H1 (cell line): ENCODE data around the gene MYOG. TPM values are rescaled to one million over a fixed set of nuclear protein-coding genes. Genes with fewer than 3 reads are reported as not detected.

Experiments
- CTCF ChIA-PET: fragments of 300-600 bp; sonication (Branson Sonifier 250); formaldehyde crosslinking; loops from one replicate; lab custom pipeline; 2021; ENCODE audit not compliant: partially characterized antibody; lab: Charles Lee
- POLR2A ChIA-PET: fragments of 300-600 bp; sonication (Branson Sonifier 250); formaldehyde crosslinking; loops from one replicate; lab custom pipeline; 2021; ENCODE audit warnings: inconsistent platforms; ENCODE audit not compliant: partially characterized antibody; lab: Charles Lee
- DNase-seq, 2 experiments: peaks; one replicate each; pipeline versions ENCODE4 v3.0.0 to v3.0.0-alpha.2; 2010 to 2022; ENCODE audit warnings: low spot score in 2 of 2, low read depth in 1 of 2, mixed read lengths in 1 of 2
- FAIRE-seq: peaks from 2 replicates; lab custom pipeline; 2011; peaks lifted over from hg19 to GRCh38; lab: Jason Lieb, UNC
- H2AFZ ChIP-seq: 2 replicates; pipeline ENCODE4 v1.8.1; 2012; ENCODE audit warnings: low read length, inconsistent platforms
- H2AK5ac ChIP-seq: 2 replicates; pipeline ENCODE4 v1.6.1; 2013; ENCODE audit warnings: low read depth, low read length
- H2BK120ac ChIP-seq: replicated peaks from 2 replicates; pipeline ENCODE3; 2013; ENCODE audit warnings: low read depth, low read length, inconsistent platforms
- H2BK12ac ChIP-seq: 2 replicates; pipeline ENCODE4 v1.6.1; 2013; ENCODE audit warnings: low read depth, low read length
- H2BK15ac ChIP-seq: 2 replicates; pipeline ENCODE4 v1.6.1; 2013; ENCODE audit warnings: low read length
- H2BK20ac ChIP-seq: 2 replicates; pipeline ENCODE4 v1.6.1; 2013; ENCODE audit warnings: low read length
- H2BK5ac ChIP-seq: 2 replicates; pipeline ENCODE4 v1.6.1; 2013; ENCODE audit warnings: low read depth, low read length
- H3K14ac ChIP-seq: 2 replicates; pipeline ENCODE4 v1.6.1; 2013; ENCODE audit warnings: inconsistent platforms; ENCODE audit not compliant: insufficient read length
- H3K18ac ChIP-seq: 2 replicates; pipeline ENCODE4 v1.6.1; 2013; ENCODE audit warnings: low read length; ENCODE audit errors: extremely low read depth
- H3K23ac ChIP-seq: 2 replicates; pipeline ENCODE4 v1.6.1; 2013; ENCODE audit warnings: inconsistent platforms; ENCODE audit not compliant: insufficient read length
- H3K23me2 ChIP-seq: 2 replicates; pipeline ENCODE4 v1.6.1; 2013; ENCODE audit warnings: low read depth, low read length
- H3K27ac ChIP-seq: 2 replicates; pipeline ENCODE4 v1.6.1; 2011; ENCODE audit warnings: low read depth, low read length, inconsistent platforms
- H3K27me3 ChIP-seq, 4 experiments: replicated peaks in 1 of 4; 1 replicate in 1 of 4; 2 replicates in 3 of 4; pipeline versions ENCODE4 v1.6.1 to v1.8.1; 2011 to 2013; ENCODE audit warnings: low read length in 3 of 4, mild to moderate bottlenecking in 3 of 4, inconsistent platforms in 2 of 4, mixed read lengths in 2 of 4, moderate library complexity in 1 of 4; ENCODE audit not compliant: control insufficient read depth in 3 of 4, insufficient read depth in 3 of 4; ENCODE audit errors: extremely low read depth in 1 of 4
- H3K36me3 ChIP-seq, 4 experiments: 2 replicates each; pipeline versions ENCODE4 v1.6.1 to v1.8.1; 2011 to 2013; ENCODE audit warnings: mild to moderate bottlenecking in 4 of 4, low read length in 3 of 4, moderate library complexity in 2 of 4, control low read depth in 1 of 4, inconsistent platforms in 1 of 4; ENCODE audit not compliant: insufficient read depth in 4 of 4, control insufficient read depth in 2 of 4
- H3K4ac ChIP-seq: replicated peaks from 2 replicates; pipeline ENCODE3; 2013; ENCODE audit warnings: low read length, low read depth, mixed read lengths, inconsistent platforms; ENCODE audit not compliant: insufficient read length
- H3K4me1 ChIP-seq, 4 experiments: replicated peaks in 1 of 4; 1 replicate in 1 of 4; 2 replicates in 3 of 4; pipeline versions ENCODE4 v1.6.1 to v1.8.1; 2011 to 2013; ENCODE audit warnings: low read length in 3 of 4, inconsistent platforms in 2 of 4, mixed read lengths in 1 of 4; ENCODE audit not compliant: insufficient read depth in 4 of 4, control insufficient read depth in 3 of 4
- H3K4me2 ChIP-seq, 2 experiments: 2 replicates each; pipeline versions ENCODE4 v1.6.1 to v1.8.1; 2011 to 2013; ENCODE audit warnings: low read depth in 2 of 2, low read length in 2 of 2, control low read depth in 1 of 2, inconsistent platforms in 1 of 2, mild to moderate bottlenecking in 1 of 2; ENCODE audit not compliant: insufficient read depth in 1 of 2
- H3K4me3 ChIP-seq, 4 experiments: fragments of 200-600, 300-600 bp in 1 of 4; sonication (generic), shearing (Covaris generic), sonication (Bioruptor Twin) in 1 of 4; 2 replicates each; pipeline versions ENCODE4 v1.5.1 to v1.8.1; 2011 to 2016; ENCODE audit warnings: low read length in 4 of 4, low read depth in 3 of 4, control low read depth in 2 of 4, inconsistent platforms in 2 of 4, mild to moderate bottlenecking in 2 of 4, mixed read lengths in 1 of 4, moderate library complexity in 1 of 4; ENCODE audit not compliant: insufficient read depth in 2 of 4; ENCODE audit errors: extremely low read depth in 1 of 4
- H3K56ac ChIP-seq: replicated peaks from 2 replicates; pipeline ENCODE3; 2013; ENCODE audit warnings: low read depth, mild to moderate bottlenecking, mixed read lengths, low read length, inconsistent platforms; ENCODE audit not compliant: insufficient read length
- H3K79me1 ChIP-seq: 2 replicates; pipeline ENCODE4 v1.6.1; 2013; ENCODE audit warnings: low read depth, low read length, control low read depth
- H3K79me2 ChIP-seq, 2 experiments: 2 replicates each; pipeline versions ENCODE4 v1.6.1 to v1.8.1; 2012 to 2013; ENCODE audit warnings: low read length in 2 of 2, mild to moderate bottlenecking in 2 of 2, inconsistent platforms in 1 of 2; ENCODE audit not compliant: insufficient read depth in 2 of 2, control insufficient read depth in 1 of 2
- H3K9ac ChIP-seq, 4 experiments: replicated peaks in 1 of 4; 1 replicate in 1 of 4; 2 replicates in 3 of 4; pipeline versions ENCODE4 v1.6.1 to v1.8.1; 2011 to 2013; ENCODE audit warnings: low read depth in 3 of 4, low read length in 3 of 4, control low read depth in 2 of 4, mild to moderate bottlenecking in 2 of 4, moderate library complexity in 2 of 4, inconsistent platforms in 1 of 4; ENCODE audit errors: extremely low read depth in 1 of 4
- H3K9me3 ChIP-seq, 2 experiments: 2 replicates each; pipeline versions ENCODE4 v1.6.1 to v1.8.1; 2012 to 2013; ENCODE audit warnings: mild to moderate bottlenecking in 2 of 2, moderate library complexity in 2 of 2, control low read depth in 1 of 2, inconsistent platforms in 1 of 2, low read depth in 1 of 2, low read length in 1 of 2, mixed read lengths in 1 of 2; ENCODE audit not compliant: insufficient read depth in 2 of 2
- H4K20me1 ChIP-seq, 2 experiments: replicated peaks in 1 of 2; 2 replicates each; pipeline versions ENCODE3 to v1.8.1; 2011 to 2013; ENCODE audit warnings: inconsistent platforms in 2 of 2, low read length in 2 of 2, mild to moderate bottlenecking in 1 of 2; ENCODE audit not compliant: insufficient read depth in 2 of 2, control insufficient read depth in 1 of 2
- H4K5ac ChIP-seq: 2 replicates; pipeline ENCODE4 v1.6.1; 2013; ENCODE audit warnings: low read length, low read depth, mixed read lengths, inconsistent platforms; ENCODE audit not compliant: insufficient read length
- H4K8ac ChIP-seq: 2 replicates; pipeline ENCODE4 v1.8.0; 2013; ENCODE audit warnings: mild to moderate bottlenecking, moderate library complexity, low read length, inconsistent platforms; ENCODE audit not compliant: insufficient read depth; ENCODE audit errors: extremely low read depth
- H4K91ac ChIP-seq: replicated peaks from 2 replicates; pipeline ENCODE3; 2013; ENCODE audit warnings: low read length, mixed read lengths, inconsistent platforms; ENCODE audit not compliant: insufficient read length
- polyA plus RNA-seq, 7 experiments: library from polyadenylated mRNA; depleted of rRNA in 3 of 7; stranded (reverse) in 5 of 7; unstranded in 2 of 7; fragments of >200 nt in 5 of 7; fragments of 200-250 nt in 2 of 7; gene quantifications; 1 replicate in 5 of 7; 2 replicates in 1 of 7; 4 replicates in 1 of 7; pipeline versions ENCODE4 v1.2.1 to v1.2.3, GENCODE V29; 2011 to 2013; ENCODE audit warnings: missing spikeins in 2 of 7, mixed read lengths in 2 of 7
- total RNA-seq: library from RNA; stranded (reverse); fragmentation: NEBNext Ultra II Directional; extraction: Animal tissue kit (Norgen Biotek cat#: 25700); gene quantifications from 2 replicates; pipeline ENCODE4 v1.2.1, GENCODE V29; 2021

The MYOG gene
- total and polyA plus RNA-seq, 2 of the 8 experiments (the other 6 are each of a cell fraction or from before 2014, with no cell fraction given), result not detected

DNA sequence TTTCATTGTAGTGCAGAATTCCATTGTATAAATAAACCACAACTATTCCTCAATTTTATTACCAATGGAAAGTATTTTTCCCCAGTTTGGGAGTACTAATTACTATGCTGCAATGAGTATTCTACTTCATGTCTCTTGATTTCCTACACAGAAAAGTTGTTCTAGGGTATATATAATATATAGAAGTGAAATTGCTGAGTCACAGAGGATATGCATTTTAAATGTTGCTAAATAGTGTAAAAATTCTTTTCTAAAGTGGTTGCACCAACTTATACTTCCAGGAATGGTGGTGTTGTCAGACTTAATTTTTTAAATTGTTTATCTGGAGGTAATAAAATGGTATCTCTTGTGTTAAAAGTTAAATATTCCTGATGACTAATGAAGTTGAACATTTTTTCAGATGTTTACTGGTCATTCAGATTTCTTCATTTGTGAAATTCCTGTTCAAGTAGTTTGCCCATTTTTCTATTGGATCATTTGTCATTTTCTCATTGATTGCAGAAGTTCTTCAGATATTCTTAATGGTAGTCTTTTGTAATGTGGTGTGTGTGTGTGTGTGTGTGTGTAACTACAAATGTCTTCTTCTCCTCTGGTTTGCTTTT is 19.1 kb upstream of the MYOG start:
- Histone ChIP-seq H3K23me2 (no peaks in the 10 kb centered on the region), H2BK15ac (no peak overlapping the region), H3K79me1 (no peaks in the 10 kb centered on the region), H2BK20ac (no peak overlapping the region), H2AFZ (no peak overlapping the region), H3K4me3 (no peak overlapping the region), H3K36me3 (no peaks in the 10 kb centered on the region), H3K9me3 (0 out of 4 replicates have a peak, but pooled peaks cover 0 to 4% of the 10 kb centered on the region in 2 experiments), H3K4me2 (no peak overlapping the region), H2BK120ac (no peak overlapping the region), H3K23ac (no peak overlapping the region), H3K14ac (no peak overlapping the region), H3K4me1 (no peaks in the 10 kb centered on the region), H3K27ac (no peak overlapping the region), H4K20me1 (no peaks in the 10 kb centered on the region), H3K18ac (no peak overlapping the region), H4K91ac (no peak overlapping the region), H2BK12ac (no peak overlapping the region), H2AK5ac (no peak overlapping the region), H3K27me3 (peaks cover 0 to 2% (median 0%) of the 10 kb centered on the region in 4 experiments; a peak in 1 of 7 replicates), H4K8ac (no peak overlapping the region), H3K9ac (no peak overlapping the region), H4K5ac (no peak overlapping the region), H3K56ac (no peak overlapping the region), H3K79me2 (no peaks in the 10 kb centered on the region), H2BK5ac (no peak overlapping the region), H3K4ac (no peak overlapping the region)
- no peak for DNase-seq
- CTCF ChIA-PET, result interaction anchor here (5.8 kb wide), 1 partner anchor 65 kb away, joined by 40 read pairs; no protein-coding TSS in a partner anchor
- FAIRE-seq, result no peak
- POLR2A ChIA-PET, result no interaction called here
